ENCODE measurements around the gene CCDC61.

CCDC61 gene

GRCh38 chr19:46040952-46041500 is 45.8 kb downstream of the CCDC61 start, which contains the start of gene IGFL4:
Gene IGFL4 (minus strand): TSS chr19:46041002. CDS start chr19:46040962, 40 bp downstream.
- no peak for FAIRE-seq

- no peak for FAIRE-seq
These were observed 47.1 kb downstream of the CCDC61 start for GRCh38 chr19:46042252-46042883.

- FAIRE-seq: no peak
These were observed 48.3 kb downstream of the CCDC61 start for GRCh38 chr19:46043519-46043918.

- no peak for FAIRE-seq
These were observed 54.3 kb downstream of the CCDC61 start for GRCh38 chr19:46049597-46049996.

- no peak for FAIRE-seq
These were observed 57.6 kb downstream of the CCDC61 start for GRCh38 chr19:46052896-46053295.

- FAIRE-seq: no peak
These were observed 61.3 kb downstream of the CCDC61 start for GRCh38 chr19:46056536-46056935.

GRCh38 chr19:46058778-46059177 is 63.5 kb downstream of the CCDC61 start:
- FAIRE-seq: no peak

GRCh38 chr19:46060012-46060411 is 64.7 kb downstream of the CCDC61 start:
- FAIRE-seq: no peak

- FAIRE-seq: no peak
These were observed 67.9 kb downstream of the CCDC61 start for GRCh38 chr19:46063201-46063600.

- no peak for FAIRE-seq
These were observed 70.3 kb downstream of the CCDC61 start for GRCh38 chr19:46065486-46066071.

GRCh38 chr19:46066471-46066870 is 71.2 kb downstream of the CCDC61 start:
- FAIRE-seq: no peak

- no peak for FAIRE-seq
These were observed 72.4 kb downstream of the CCDC61 start for GRCh38 chr19:46067691-46068090.

Data from endometrium (tissue), 2 donors.